ENCODE measurements around the gene HIGD1B.

GRCh38 chr17:44894642-44895041 is 47.0 kb downstream of the HIGD1B start:
- no peak for TF ChIP-seq POLR2A (IDR thresholded peaks at IDR 0.05)
- no peak for TF ChIP-seq CTCF (IDR thresholded peaks at IDR 0.05)

All from Peyer's patch (tissue), 4 donors.